Measurements from ENCODE around the gene FERD3L.
A peak's percentile ranks its signal among the peaks of the same experiment; 100 is the strongest.

The FERD3L gene

GRCh38 chr7:19117091-19117869, 27.9 kb downstream of the FERD3L start, which contains the start of gene TWIST1:
Gene TWIST1 (minus strand): TSS chr7:19117636. CDS start chr7:19117321, 315 bp downstream.
- DNase-seq (ENCODE audit: low spot score): peak; percentile 85

GRCh38 chr7:19116121-19117090, 28.8 kb downstream of the FERD3L start:
- DNase-seq (ENCODE audit: low spot score): peak; percentile 54

DNA sequence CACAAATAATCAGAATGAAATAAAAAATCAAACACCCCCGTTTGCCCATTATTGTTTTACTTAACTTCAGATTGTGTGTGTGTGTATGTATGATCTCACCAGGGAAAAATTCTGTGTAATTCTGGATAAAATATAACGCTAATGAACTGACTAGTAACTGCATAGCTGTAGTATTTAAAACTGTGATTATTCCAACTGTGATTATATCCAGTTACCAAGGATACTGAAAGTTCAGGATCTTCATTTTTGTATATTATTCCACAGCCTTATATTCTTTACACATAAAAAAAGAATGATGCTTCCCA, 30.7 kb downstream of the FERD3L start:
- DNase-seq (ENCODE audit: low spot score): peak; percentile 32

DNA sequence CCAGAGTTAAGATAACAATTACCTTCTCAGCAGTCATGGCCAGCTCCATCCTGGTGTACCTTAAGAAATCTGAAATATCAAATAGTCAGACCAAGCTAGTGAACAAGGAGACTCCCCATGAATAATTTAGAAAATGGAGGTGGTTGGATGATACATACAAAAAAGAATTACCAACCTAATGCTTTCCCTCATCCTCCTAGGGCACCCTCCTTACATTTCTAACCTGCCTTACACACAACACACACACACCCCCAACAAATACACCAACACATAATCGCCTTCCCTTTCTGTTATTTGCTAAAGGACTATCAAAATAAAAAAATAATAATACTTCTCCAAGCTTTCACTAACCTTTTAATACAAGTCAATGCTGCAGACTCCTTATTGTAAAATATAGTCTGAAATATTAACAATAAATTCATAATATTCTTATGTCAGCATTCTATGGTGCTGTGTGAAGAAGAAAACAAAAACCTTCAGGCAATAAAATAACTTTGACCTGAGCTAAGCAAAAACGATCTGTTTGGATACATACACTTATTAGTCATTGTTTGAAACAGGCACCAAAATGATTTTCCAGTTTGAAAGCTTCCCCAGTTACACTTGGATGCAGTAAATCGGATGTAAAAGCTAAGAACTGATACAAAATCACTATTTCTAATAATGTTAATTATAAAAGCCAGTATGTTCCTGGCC, 31.2 kb downstream of the FERD3L start:
- DNase-seq (ENCODE audit: low spot score): peak; percentile 71

GRCh38 chr7:19113002-19113350, 32.2 kb downstream of the FERD3L start:
- DNase-seq (ENCODE audit: low spot score): no peak

DNA sequence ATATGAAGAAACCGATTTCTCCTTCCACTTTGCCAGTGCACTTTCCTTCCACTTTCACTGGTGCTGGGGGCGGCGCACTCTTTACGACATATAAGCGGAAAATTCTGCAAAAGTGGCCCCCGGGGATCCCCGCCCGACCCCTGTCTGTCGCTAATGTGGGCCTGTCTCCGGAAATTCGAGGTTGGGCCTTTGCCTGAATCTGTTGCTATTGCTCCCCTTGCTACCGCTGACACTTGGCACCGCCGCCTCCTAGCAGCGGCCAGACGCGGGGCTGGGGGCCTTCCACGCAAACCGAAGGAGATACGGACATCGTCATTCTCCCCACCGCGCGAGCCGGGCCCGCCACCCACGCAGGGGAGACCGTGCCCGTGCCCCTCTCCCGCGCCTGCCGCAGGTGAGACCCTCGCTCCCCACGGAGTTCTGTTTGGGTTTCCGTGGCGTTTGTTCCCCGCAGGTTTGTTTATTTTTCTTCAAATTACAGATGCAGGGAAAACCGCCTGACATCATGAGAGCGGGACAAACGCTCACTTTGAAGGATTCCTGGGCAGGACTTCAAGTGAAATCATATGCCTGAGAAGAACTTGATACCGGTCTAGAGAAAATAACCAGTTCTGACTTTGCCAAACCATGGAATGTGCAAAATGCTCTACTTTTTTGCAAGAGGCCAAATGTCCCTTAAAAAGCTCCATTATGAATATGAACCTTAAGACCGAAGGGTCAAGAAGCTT, 32.8 kb downstream of the FERD3L start:
- DNase-seq (ENCODE audit: low spot score): no peak

GRCh38 chr7:19111474-19112273, 33.5 kb downstream of the FERD3L start:
- no peak for DNase-seq (ENCODE audit: low spot score)

DNA sequence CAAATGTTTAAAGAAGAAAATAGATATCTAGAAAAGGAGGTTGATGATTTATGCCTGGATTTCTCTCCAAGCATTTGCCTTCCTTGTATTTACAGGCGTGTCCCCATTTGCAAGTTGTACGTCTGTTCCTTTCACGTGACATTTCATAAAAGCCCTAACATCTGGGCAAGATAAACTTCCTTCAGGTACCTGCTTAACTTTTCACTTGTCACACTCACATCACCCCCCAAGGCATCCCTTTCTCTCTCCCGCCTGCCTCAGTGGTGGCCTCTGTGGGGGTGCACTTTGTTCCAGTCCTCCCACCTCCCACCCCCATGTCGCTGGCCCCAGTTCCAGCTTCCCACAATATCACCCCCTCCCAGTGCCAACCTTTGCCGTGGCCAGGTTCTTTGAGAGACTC, 34.4 kb downstream of the FERD3L start:
- no peak for DNase-seq (ENCODE audit: low spot score)

GRCh38 chr7:19110026-19110730, 35.0 kb downstream of the FERD3L start:
- no peak for DNase-seq (ENCODE audit: low spot score)

GRCh38 chr7:19109000-19109946, 35.9 kb downstream of the FERD3L start:
- no peak for DNase-seq (ENCODE audit: low spot score)

DNA sequence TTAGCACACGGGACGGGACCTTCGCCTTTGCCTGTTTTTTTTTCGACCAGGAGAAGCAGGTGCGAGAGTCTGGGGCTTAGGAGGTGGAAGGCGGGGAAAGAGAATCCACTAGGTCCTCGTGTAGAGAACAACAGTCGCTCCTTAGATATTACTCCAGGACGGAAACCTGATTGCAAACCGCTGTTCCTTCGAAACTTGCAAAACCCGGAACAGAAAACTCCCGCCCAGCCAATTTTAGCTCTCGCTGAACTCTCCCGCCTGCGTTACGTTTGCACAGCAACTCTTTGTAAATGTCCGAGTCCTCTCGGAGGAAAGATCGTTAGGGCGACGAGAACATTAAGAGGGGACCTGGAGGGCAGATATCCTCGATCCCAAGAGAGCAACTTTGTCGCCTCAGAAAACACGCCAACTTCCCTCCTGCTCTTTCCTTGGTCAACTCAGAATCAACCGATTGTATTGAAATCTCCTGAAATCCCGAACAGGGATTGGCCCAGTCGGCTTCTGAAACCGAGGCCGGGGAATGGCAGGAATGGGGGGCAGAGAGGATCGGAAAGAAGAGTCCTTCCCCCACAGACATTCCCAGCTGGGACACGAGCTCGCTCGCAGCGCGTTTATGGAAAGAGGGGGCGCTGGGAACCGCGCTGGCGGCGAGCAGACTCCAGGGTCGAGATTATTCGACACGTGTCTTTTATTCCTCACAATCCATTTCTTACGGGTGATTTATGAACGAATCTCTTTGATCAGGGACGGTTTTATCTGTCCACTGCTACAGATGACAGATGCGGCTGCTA, 37.7 kb downstream of the FERD3L start:
- peak; percentile 57 for DNase-seq (ENCODE audit: low spot score)

DNA sequence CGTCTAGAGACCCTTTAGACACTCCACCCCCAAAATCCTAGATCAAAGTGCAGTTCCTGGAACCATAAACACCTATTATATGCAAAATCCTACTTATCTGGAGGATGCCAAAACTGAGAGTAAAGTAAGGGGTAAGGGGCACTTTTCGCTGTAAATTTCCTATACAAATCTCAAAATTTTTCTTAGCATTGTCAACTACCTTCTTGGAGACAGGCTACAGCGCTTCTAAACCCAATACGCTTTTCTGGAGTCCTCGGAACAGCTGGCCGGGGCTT, 38.2 kb downstream of the FERD3L start:
- DNase-seq (ENCODE audit: low spot score): no peak

DNA sequence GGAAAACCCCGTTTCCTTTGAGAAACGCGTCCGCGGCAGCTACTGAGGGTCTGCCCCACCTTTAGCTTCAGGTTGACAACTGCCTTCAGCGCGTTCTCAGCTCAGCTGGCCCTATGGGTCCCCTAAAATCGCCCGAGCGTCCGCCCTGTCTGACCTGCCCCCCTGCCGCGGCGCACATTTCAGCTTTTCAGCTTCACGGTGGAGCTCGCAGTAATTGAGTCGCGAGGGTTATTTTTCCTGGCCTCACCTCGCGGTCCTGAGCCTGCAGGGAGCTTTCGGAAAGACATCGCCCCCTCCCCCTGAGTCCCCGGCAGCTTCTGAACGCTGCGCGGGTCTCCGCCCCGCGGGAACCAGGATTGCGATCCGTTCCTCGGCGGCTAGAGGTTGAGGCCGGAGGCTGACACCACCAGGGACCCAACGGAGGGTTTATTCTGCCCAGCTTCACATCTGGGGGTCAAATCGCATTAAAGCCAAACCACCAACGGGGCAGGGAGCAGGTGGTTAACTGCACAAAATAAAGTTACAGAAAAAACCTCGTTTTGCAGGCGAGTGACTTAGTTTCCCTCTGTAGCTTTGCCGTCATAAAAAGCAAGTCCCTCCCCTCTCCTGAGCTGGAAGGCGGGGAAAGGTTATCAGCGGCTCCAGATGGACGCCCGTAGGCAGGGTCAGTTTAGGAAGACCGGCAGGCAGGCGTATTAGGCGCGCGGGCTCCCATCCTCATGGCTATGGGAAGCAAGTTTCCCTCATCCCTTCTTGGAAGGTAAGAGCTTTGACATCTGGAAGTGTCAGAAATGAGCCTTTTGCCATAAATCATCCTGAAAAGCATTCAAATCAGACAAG, 38.8 kb downstream of the FERD3L start:
- no peak for DNase-seq (ENCODE audit: low spot score)

DNA sequence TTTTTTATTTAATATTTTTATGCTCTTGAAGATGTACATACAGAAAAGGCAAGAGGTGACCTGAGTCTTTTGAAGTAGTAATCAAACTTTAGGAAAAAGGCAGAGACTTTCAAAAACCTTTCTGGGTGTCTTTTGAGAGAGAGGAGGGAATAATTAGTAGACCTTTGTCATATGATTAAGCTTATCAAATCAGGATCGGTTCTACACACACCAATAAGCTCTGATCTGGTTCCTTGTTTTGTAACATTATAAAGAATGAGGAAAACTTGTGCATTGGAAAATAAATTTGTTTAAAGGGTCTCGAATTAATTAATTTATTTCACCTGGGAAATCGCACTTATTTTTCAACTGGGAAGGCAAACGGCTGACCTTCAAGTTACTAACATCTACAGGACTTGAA, 39.7 kb downstream of the FERD3L start:
- DNase-seq (ENCODE audit: low spot score): no peak

GRCh38 chr7:19104811-19105210, 40.4 kb downstream of the FERD3L start:
- DNase-seq (ENCODE audit: low spot score): no peak

DNA sequence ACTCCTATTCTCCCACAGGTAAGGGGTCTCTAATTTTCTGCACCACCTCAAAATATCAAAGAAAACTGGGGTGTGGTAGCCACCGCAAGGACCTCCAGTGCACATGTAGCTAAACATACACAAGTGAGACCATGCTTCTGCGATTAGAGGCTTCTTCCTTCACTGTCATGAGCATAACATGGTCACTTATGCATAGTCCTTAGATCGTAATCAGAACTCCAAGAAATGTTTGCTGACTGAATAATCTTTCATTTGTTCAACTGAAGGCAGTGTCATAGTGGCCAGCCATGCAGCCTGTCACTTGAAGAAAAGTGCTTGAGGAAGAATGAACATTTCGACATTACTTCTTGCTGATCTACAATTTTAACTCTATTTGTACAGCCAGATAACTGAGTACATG, 42.3 kb downstream of the FERD3L start:
- no peak for DNase-seq (ENCODE audit: low spot score)

DNA sequence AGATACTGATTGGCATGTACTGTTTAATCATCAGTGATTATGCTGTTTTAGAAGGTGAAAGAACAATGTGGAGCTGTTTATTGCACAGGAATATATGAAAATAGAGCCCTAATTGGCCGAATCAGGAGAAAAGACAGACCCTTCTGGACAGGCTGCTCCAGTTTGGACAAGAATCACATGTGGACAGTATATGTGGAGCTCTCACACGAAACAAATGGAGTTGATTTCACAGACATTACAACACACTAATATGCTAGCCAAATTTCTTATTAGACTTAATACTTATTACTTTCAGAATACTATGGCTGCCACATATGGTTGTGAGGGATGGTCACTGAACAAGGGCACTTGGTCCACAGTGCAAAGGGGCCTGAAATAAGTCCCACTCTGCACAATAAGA, 43.3 kb downstream of the FERD3L start:
- no peak for DNase-seq (ENCODE audit: low spot score)

DNA sequence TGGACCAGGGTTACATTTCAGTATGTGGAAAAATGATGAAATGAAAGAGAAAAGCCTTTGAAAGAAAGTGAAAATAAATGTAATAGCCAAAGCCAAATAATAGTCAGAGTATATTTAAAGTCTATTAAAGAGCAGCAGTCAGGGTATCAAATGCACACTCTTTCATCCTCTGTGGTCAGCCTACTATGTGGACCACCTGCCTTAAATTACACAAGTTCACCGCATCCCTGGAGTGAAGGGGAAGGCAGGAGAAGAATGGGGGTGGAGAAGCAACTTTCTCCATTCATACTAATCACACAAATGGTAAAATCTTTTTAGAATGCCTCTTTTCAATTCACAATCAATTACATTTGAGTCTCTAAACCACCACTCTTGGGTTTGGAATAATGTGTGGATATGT, 43.7 kb downstream of the FERD3L start:
- DNase-seq (ENCODE audit: low spot score): no peak

All from hepatic stellate cell (primary cell).